ENCODE data around the gene LGALS9C.
"Not testable (repeated sequence)": the region's sequence is repeated elsewhere in the genome, so short reads cannot be mapped to it uniquely, and the experiment has no call there.

- TF ChIP-seq CTCF, POLR2A (IDR thresholded peaks at IDR 0.05): not testable (repeated sequence)
These were observed 20.5 kb downstream of the LGALS9C start for GRCh38 chr17:18497044-18497443.

All from body of pancreas (tissue), 4 donors.